Skeletal muscle tissue (tissue), 4 donors: ENCODE results near the gene ZP1. TPM values are rescaled to one million over a fixed set of nuclear protein-coding genes. Genes with fewer than 3 reads are reported as not detected.

ENCODE experiments used
- H3K27ac ChIP-seq: one replicate; pipeline ENCODE4 v1.7.0; 2013; ENCODE audit warnings: mild to moderate bottlenecking, low read depth, low read length, inconsistent platforms
- H3K27me3 ChIP-seq, 3 donors: one replicate each; pipeline ENCODE4 v1.7.0; 2013; ENCODE audit warnings: low read length in 3 of 3; ENCODE audit not compliant: control insufficient read depth in 3 of 3, insufficient read depth in 3 of 3
- H3K36me3 ChIP-seq, 3 donors: one replicate each; pipeline ENCODE4 v1.7.0; 2013; ENCODE audit warnings: low read length in 3 of 3; ENCODE audit not compliant: control insufficient read depth in 3 of 3, insufficient read depth in 3 of 3
- H3K4me1 ChIP-seq, 3 donors: one replicate each; pipeline ENCODE4 v1.7.0; 2013; ENCODE audit warnings: low read length in 3 of 3, mild to moderate bottlenecking in 3 of 3; ENCODE audit not compliant: control insufficient read depth in 3 of 3, insufficient read depth in 3 of 3
- H3K4me3 ChIP-seq, 3 donors: one replicate each; pipeline ENCODE4 v1.7.0; 2013; ENCODE audit warnings: low read length in 3 of 3
- H3K9ac ChIP-seq, 3 donors: one replicate each; pipeline ENCODE4 v1.7.0; 2013; ENCODE audit warnings: low read length in 3 of 3, mild to moderate bottlenecking in 3 of 3, moderate library complexity in 2 of 3, low read depth in 1 of 3
- H3K9me3 ChIP-seq, 3 donors: one replicate each; pipeline ENCODE4 v1.7.0; 2013; ENCODE audit warnings: low read length in 3 of 3; ENCODE audit not compliant: control insufficient read depth in 3 of 3
- total RNA-seq: library from RNA; depleted of rRNA; stranded (reverse); fragments of >200 nt; gene quantifications from one replicate; pipeline ENCODE4 v1.2.3, GENCODE V29; 2014
- donor health status: Osteomylitis.

ZP1 gene
- total RNA-seq, 1 donor from 2014 or later = not detected

DNA sequence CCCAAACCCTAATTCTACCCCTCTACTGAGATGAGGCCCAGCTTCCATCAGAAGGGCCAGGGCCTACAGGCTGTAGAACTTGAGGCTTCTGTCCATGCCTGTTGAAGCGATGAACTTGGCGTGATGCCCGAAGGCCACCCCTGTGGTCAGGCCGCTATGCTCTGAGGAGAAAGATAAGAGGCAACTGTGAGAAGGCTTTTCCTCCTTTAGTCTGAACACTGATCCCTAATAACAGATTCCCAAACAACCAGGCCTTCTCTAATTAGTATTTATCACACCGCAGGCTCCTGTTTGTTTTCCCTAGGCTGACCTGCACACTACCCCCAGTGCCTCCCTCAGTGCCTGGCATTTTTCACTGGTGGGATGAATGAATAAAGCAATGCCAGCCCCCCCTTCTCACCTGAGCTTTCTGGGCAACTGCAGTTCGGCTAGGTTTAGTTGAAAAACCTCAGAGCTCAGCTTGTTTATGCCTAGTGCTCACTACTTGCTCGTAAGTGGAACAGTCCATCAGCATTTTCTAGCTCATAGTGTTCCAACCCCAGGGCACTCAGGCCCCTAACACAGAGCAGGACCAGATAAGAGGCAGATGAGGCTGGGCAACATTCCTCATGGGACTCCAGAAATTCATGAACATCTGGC lies 23.9 kb downstream of the ZP1 start:
- H3K4me1 ChIP-seq = peaks cover 0 to 7% (median 6%) of the 10 kb centered on the region in 3 donors
- H3K27ac ChIP-seq = no peak overlapping the region
- H3K4me3 ChIP-seq = no peak overlapping the region
- H3K36me3 ChIP-seq = peaks cover 27 to 51% (median 36%) of the 10 kb centered on the region in 3 donors
- no peaks in the 10 kb centered on the region for H3K27me3 ChIP-seq
- H3K9me3 ChIP-seq = no peaks in the 10 kb centered on the region
- H3K9ac ChIP-seq = no peak overlapping the region

GRCh38 chr11:60895687-60896086 lies 28.3 kb downstream of the ZP1 start:
- Histone ChIP-seq H3K36me3 (peaks cover 53 to 69% (median 69%) of the 10 kb centered on the region in 3 donors), H3K4me1 (peaks cover under 1 to 14% (median 8%) of the 10 kb centered on the region in 3 donors), H3K4me3 (no peak overlapping the region), H3K27me3 (no peaks in the 10 kb centered on the region), H3K9ac (no peak overlapping the region), H3K9me3 (no peaks in the 10 kb centered on the region), H3K27ac (no peak overlapping the region)

DNA sequence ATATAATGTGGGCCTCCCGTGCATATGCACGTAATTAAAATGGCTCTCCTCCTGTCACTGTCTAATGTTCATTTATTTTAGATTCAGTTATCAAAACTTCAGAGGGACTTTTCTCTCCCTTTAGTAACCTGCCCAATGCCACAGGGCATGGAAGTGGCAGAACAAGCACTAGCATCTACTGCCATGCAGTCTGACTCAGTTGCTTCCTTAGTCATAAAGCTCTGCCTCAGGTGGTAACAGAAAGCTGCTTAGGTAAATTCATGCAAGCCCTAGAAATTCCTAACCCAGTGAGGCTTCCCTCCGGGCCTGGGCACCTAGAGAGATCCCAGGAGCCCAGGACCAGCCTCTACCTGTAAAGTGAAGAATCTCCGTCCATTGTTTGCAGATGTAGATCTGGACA lies 30.2 kb downstream of the ZP1 start:
- no peak overlapping the region for H3K9ac ChIP-seq
- H3K27me3 ChIP-seq = no peaks in the 10 kb centered on the region
- H3K27ac ChIP-seq = no peak overlapping the region
- no peaks in the 10 kb centered on the region for H3K9me3 ChIP-seq
- peaks cover 67 to 85% (median 85%) of the 10 kb centered on the region in 3 donors for H3K36me3 ChIP-seq
- no peak overlapping the region for H3K4me3 ChIP-seq
- H3K4me1 ChIP-seq = peaks cover 4 to 11% (median 8%) of the 10 kb centered on the region in 3 donors

- peak overlapping the region; percentile 56 for H3K27ac ChIP-seq
- peak overlapping the region in 1 of 3 donors; percentile 41 for H3K9ac ChIP-seq
- H3K36me3 ChIP-seq = peaks cover 73 to 87% (median 85%) of the 10 kb centered on the region in 3 donors
- peaks cover 6 to 21% (median 8%) of the 10 kb centered on the region in 3 donors for H3K4me1 ChIP-seq
- no peaks in the 10 kb centered on the region for H3K9me3 ChIP-seq
- no peak overlapping the region for H3K4me3 ChIP-seq
- no peaks in the 10 kb centered on the region for H3K27me3 ChIP-seq
Observed at GRCh38 chr11:60899046-60899936, 31.9 kb downstream of the ZP1 start.

GRCh38 chr11:60899977-60900376 lies 32.6 kb downstream of the ZP1 start:
- H3K9me3 ChIP-seq = no peaks in the 10 kb centered on the region
- H3K4me3 ChIP-seq = no peak overlapping the region
- no peak overlapping the region for H3K27ac ChIP-seq
- H3K4me1 ChIP-seq = peaks cover 13 to 28% (median 15%) of the 10 kb centered on the region in 3 donors
- no peaks in the 10 kb centered on the region for H3K27me3 ChIP-seq
- peaks cover 73 to 80% (median 78%) of the 10 kb centered on the region in 3 donors for H3K36me3 ChIP-seq
- H3K9ac ChIP-seq = no peak overlapping the region

GRCh38 chr11:60900673-60901404 lies 33.5 kb downstream of the ZP1 start:
- Histone ChIP-seq H3K9ac (peak overlapping the region in 2 of 3 donors; percentile 45 to 52), H3K4me3 (no peak overlapping the region), H3K27ac (no peak overlapping the region), H3K36me3 (peaks cover 64 to 74% (median 70%) of the 10 kb centered on the region in 3 donors), H3K9me3 (no peaks in the 10 kb centered on the region), H3K4me1 (peaks cover 22 to 37% (median 24%) of the 10 kb centered on the region in 3 donors), H3K27me3 (no peaks in the 10 kb centered on the region)

DNA sequence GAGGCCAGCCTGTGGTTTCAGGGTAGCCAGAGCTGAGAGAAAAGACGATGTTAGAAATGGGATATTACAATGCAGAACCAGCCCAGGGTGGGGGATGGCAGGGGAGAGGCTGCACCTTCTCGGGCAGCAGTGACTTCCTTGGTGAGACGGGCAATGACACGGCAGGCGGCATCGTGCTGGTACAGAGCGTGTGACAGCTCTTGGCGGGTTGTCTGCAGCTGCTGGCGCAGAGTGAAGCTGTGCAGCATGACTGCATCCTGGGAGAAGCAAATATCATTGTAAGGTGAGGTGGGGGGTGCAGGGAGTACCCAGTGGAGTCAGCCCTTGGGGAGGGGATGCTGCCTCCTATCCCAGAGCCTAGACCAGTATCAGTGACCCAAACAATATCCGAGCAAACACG lies 35.3 kb downstream of the ZP1 start:
- H3K4me1 ChIP-seq = peaks cover 28 to 48% (median 30%) of the 10 kb centered on the region in 3 donors
- H3K9me3 ChIP-seq = no peaks in the 10 kb centered on the region
- H3K36me3 ChIP-seq = peaks cover 49 to 59% (median 53%) of the 10 kb centered on the region in 3 donors
- H3K27me3 ChIP-seq = no peaks in the 10 kb centered on the region
- H3K27ac ChIP-seq = no peak overlapping the region
- no peak overlapping the region for H3K9ac ChIP-seq
- H3K4me3 ChIP-seq = no peak overlapping the region

DNA sequence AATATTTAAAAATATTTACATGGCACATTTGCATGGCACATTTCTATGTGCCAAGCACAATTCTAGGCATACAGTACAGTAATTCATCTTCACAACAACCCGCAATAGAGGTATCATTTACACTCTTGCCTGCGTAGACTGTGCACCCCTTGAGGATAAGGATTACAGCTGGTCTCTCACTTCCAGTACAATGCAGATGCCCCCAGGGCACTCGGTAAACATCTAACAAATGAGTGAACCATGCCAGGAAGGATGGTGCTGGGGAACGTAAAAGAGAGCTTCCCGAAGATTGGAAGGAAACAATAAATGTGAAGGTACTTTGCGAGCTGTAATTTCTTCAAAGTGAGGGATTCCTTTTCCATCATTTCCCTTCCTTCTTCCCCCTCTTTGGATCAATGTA lies 37.7 kb downstream of the ZP1 start:
- no peak overlapping the region for H3K27ac ChIP-seq
- peaks cover 32 to 40% (median 32%) of the 10 kb centered on the region in 3 donors for H3K36me3 ChIP-seq
- no peaks in the 10 kb centered on the region for H3K9me3 ChIP-seq
- peak overlapping the region; percentile 94 to 96 (median 95) for H3K9ac ChIP-seq
- H3K4me1 ChIP-seq = peaks cover 25 to 43% (median 30%) of the 10 kb centered on the region in 3 donors
- peak overlapping the region; percentile 87 to 93 (median 90) for H3K4me3 ChIP-seq
- H3K27me3 ChIP-seq = no peaks in the 10 kb centered on the region

GRCh38 chr11:60905551-60906113 lies 38.3 kb downstream of the ZP1 start:
- Histone ChIP-seq H3K9ac (peak overlapping the region; percentile 94 to 96 (median 95)), H3K27ac (peak overlapping the region; percentile 95), H3K4me3 (peak overlapping the region; percentile 87 to 93 (median 90)), H3K36me3 (peaks cover 26 to 34% (median 27%) of the 10 kb centered on the region in 3 donors), H3K4me1 (peaks cover 23 to 41% (median 29%) of the 10 kb centered on the region in 3 donors), H3K27me3 (no peaks in the 10 kb centered on the region), H3K9me3 (no peaks in the 10 kb centered on the region)
